HEK293T (cell line): ENCODE results near the gene PCNX2.

Source experiments
- CTCF ChIA-PET: fragments of 350-600 bp; formaldehyde crosslinking; extraction: SDS; loops from one replicate; lab custom pipeline; 2021; ENCODE audit warnings: antibody characterized with exemption, inconsistent platforms; lab: Yijun Ruan, JAX
- POLR2A ChIA-PET: fragments of 350-600 bp; formaldehyde crosslinking; extraction: SDS; loops from one replicate; lab custom pipeline; 2020; ENCODE audit warnings: antibody characterized with exemption, inconsistent platforms; lab: Yijun Ruan, JAX
- DNase-seq: peaks from one replicate; pipeline ENCODE4 v3.0.0; 2012; ENCODE audit warnings: mixed read lengths; ENCODE audit errors: extremely low spot score
- ARNT ChIP-seq: fragments of 450-650 bp; IDR thresholded peaks from 2 replicates; pipeline ENCODE4 v1.6.1; 2017; ENCODE audit warnings: mild to moderate bottlenecking
- BHLHE40 ChIP-seq: fragments of 450-650 bp; IDR thresholded peaks from 2 replicates; pipeline ENCODE4 v1.6.1; 2016; ENCODE audit warnings: mild to moderate bottlenecking, moderate library complexity, borderline replicate concordance
- CTBP1 ChIP-seq: fragments of 450-650 bp; IDR thresholded peaks from 2 replicates; pipeline ENCODE4 v1.6.1; 2016; ENCODE audit warnings: borderline replicate concordance
- ELF4 ChIP-seq: fragments of 450-650 bp; IDR thresholded peaks from 2 replicates; pipeline ENCODE4 v1.6.1; 2017; ENCODE audit warnings: antibody characterized with exemption
- FOXA1 ChIP-seq: fragments of 450-650 bp; IDR thresholded peaks from 2 replicates; pipeline ENCODE4 v1.6.1; 2016; ENCODE audit warnings: mild to moderate bottlenecking
- FOXK2 ChIP-seq: fragments of 450-650 bp; IDR thresholded peaks from 2 replicates; pipeline ENCODE4 v1.6.1; 2016; ENCODE audit warnings: mild to moderate bottlenecking
- FOXM1 ChIP-seq: fragments of 450-650 bp; IDR thresholded peaks from 2 replicates; pipeline ENCODE4 v1.6.1; 2017; ENCODE audit warnings: mild to moderate bottlenecking, borderline replicate concordance
- HDGF ChIP-seq: fragments of 450-650 bp; IDR thresholded peaks from 2 replicates; pipeline ENCODE4 v1.6.1; 2017; ENCODE audit warnings: antibody characterized with exemption, borderline replicate concordance
- L3MBTL2 ChIP-seq: fragments of 450-650 bp; conservative IDR thresholded peaks from 2 replicates; pipeline ENCODE4 v1.6.1; 2016; ENCODE audit warnings: mild to moderate bottlenecking
- LEF1 ChIP-seq: fragments of 450-650 bp; IDR thresholded peaks from 2 replicates; pipeline ENCODE4 v1.6.1; 2017; ENCODE audit warnings: mild to moderate bottlenecking, borderline replicate concordance
- NFRKB ChIP-seq: fragments of 450-650 bp; IDR thresholded peaks from 2 replicates; pipeline ENCODE4 v1.6.1; 2016; ENCODE audit warnings: mild to moderate bottlenecking, moderate library complexity
- PKNOX1 ChIP-seq: fragments of 450-650 bp; IDR thresholded peaks from 2 replicates; pipeline ENCODE4 v1.6.1; 2016
- SP1 ChIP-seq: fragments of 450-650 bp; IDR thresholded peaks from 2 replicates; pipeline ENCODE4 v1.6.1; 2017
- SUZ12 ChIP-seq: fragments of 450-650 bp; IDR thresholded peaks from 2 replicates; pipeline ENCODE4 v1.6.1; 2016; ENCODE audit warnings: mild to moderate bottlenecking
- TARDBP ChIP-seq: fragments of 450-650 bp; IDR thresholded peaks from 2 replicates; pipeline ENCODE4 v1.6.1; 2016
- ZNF384 ChIP-seq: fragments of 450-650 bp; IDR thresholded peaks from 2 replicates; pipeline ENCODE4 v1.6.1; 2016

Gene PCNX2

GRCh38 chr1:232999956-233000625, 295.4 kb downstream of the PCNX2 start:
- POLR2A ChIA-PET, result no interaction called here
- no peak for DNase-seq
- CTCF ChIA-PET, result no interaction called here
- TF ChIP-seq FOXM1 (no peak), PKNOX1 (no peak), SUZ12 (no peak), FOXK2 (no peak), L3MBTL2 (no peak), FOXA1 (no peak), NFRKB (no peak), BHLHE40 (no peak), HDGF (no peak), SP1 (no peak), TARDBP (no peak), ARNT (no peak), CTBP1 (no peak), LEF1 (no peak), ZNF384 (no peak), ELF4 (no peak)

- POLR2A ChIA-PET, result no interaction called here
- DNase-seq, result no peak
- TF ChIP-seq TARDBP (no peak), FOXA1 (no peak), ZNF384 (no peak), SUZ12 (no peak), ARNT (no peak), FOXK2 (no peak), SP1 (no peak), PKNOX1 (no peak), FOXM1 (no peak), HDGF (no peak), NFRKB (no peak), BHLHE40 (no peak)
- CTCF ChIA-PET, result no interaction called here
Measured at GRCh38 chr1:232998646-232999045, 296.9 kb downstream of the PCNX2 start.

GRCh38 chr1:232998138-232998537, 297.4 kb downstream of the PCNX2 start:
- TF ChIP-seq LEF1, result no peak
- no peak for TF ChIP-seq SUZ12
- TF ChIP-seq ARNT, result no peak
- TF ChIP-seq BHLHE40, result no peak
- no peak for TF ChIP-seq FOXM1
- TF ChIP-seq L3MBTL2, result no peak
- no peak for TF ChIP-seq TARDBP
- TF ChIP-seq FOXA1, result no peak
- TF ChIP-seq PKNOX1, result no peak
- TF ChIP-seq ELF4, result no peak
- no peak for TF ChIP-seq ZNF384
- TF ChIP-seq SP1, result no peak
- no peak for TF ChIP-seq NFRKB
- TF ChIP-seq FOXK2, result no peak
- CTCF ChIA-PET, result no interaction called here
- POLR2A ChIA-PET, result no interaction called here
- no peak for DNase-seq

DNA sequence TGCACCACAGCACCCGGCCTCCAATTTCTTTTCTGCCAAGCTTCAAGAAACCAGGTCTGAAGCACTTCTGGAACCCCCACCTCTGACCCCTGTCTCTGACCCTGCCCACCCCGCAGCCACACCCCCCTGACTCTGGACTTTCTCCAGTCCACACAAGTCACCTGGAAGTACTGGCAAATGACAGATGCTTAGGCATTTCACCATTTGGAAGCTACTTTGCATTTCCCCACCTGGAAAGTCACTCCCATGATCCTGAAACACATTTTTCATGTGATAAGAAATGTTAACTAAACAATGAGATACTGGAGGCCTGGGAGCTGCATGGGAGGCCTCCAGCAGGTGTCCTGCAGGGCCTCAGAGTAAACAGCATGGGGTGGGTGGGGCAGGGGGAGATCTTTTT, 299.4 kb downstream of the PCNX2 start:
- POLR2A ChIA-PET, result no interaction called here
- CTCF ChIA-PET, result no interaction called here
- no peak for DNase-seq
- TF ChIP-seq FOXA1, result no peak
- no peak for TF ChIP-seq ZNF384
- no peak for TF ChIP-seq FOXK2
- TF ChIP-seq HDGF, result no peak
- no peak for TF ChIP-seq SUZ12
- no peak for TF ChIP-seq TARDBP
- TF ChIP-seq LEF1, result no peak
- TF ChIP-seq PKNOX1, result no peak
- no peak for TF ChIP-seq ARNT
- no peak for TF ChIP-seq SP1
- TF ChIP-seq L3MBTL2, result no peak

GRCh38 chr1:232995189-232995588, 300.3 kb downstream of the PCNX2 start:
- TF ChIP-seq SP1 (no peak), HDGF (no peak), LEF1 (no peak), ZNF384 (no peak), BHLHE40 (no peak)
- POLR2A ChIA-PET, result no interaction called here
- CTCF ChIA-PET, result no interaction called here
- DNase-seq, result no peak

GRCh38 chr1:232993555-232993954, 302.0 kb downstream of the PCNX2 start:
- ChIA-PET POLR2A (no interaction called here), CTCF (no interaction called here)
- DNase-seq, result no peak
- TF ChIP-seq SUZ12 (no peak), SP1 (no peak), NFRKB (no peak), TARDBP (no peak), PKNOX1 (no peak), FOXA1 (no peak), CTBP1 (no peak), FOXM1 (no peak), FOXK2 (no peak), ELF4 (no peak)
